MM.1S (cell line): ENCODE results near the gene PROM2.

ENCODE experiments used
- CTCF ChIP-seq: fragments of 300-600 bp; sonication (generic); IDR thresholded peaks from 2 replicates; pipeline ENCODE4 v1.5.1; 2016; ENCODE audit warnings: antibody characterized with exemption, low read length, mixed read lengths
- EZH2 ChIP-seq: fragments of 300-600 bp; sonication (generic); optimal IDR thresholded peaks from 2 replicates; pipeline ENCODE3; 2017; ENCODE audit warnings: low read depth, mild to moderate bottlenecking, antibody characterized with exemption, low read length, mixed read lengths

DNA sequence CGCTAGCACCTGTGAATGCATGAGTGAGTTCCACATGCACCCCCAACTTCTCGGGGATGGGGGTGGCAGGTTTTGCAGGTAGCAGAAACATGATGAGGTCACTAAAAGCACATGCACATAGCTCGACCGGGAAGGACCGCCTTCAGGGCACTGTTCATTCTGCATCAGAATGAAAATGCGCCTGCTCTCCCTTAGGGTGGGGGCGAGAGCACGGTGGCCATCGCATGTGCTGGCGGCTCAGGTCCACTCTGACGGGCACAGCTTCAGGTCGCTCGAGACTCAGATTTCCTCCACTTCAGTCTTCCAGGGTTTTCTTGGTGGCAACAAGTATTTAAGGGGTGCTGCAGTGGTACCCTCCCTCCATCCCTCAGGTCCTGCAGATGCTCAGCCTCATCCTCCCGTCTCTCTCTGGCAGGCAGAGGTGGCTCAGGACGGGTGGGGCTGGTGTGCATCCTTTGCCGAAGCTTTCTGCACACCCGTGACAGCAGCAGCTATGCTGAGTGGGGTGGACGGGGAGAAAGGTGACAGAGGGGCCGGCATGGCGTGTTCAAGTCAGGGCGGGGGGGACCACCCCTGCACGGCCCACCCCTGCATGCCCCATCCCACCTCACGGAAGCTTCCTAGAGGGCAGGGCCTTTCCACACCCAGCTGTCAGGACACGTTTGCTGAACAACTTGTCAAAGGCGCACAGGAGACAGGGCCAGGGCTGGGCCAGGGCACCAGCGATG is 37.7 kb downstream of the PROM2 start:
- TF ChIP-seq CTCF (no peak), EZH2 (no peak)
